GM21381 (cell line): ENCODE data around the gene C1QA.
"Not testable (repeated sequence)": the region's sequence is repeated elsewhere in the genome, so short reads cannot be mapped to it uniquely, and the experiment has no call there.

ENCODE experiments used
- ATAC-seq: cut with Tn5 transposase; IDR thresholded peaks from one replicate; pipeline ENCODE4 v1.9.1; 2021; ENCODE audit warnings: mild to moderate bottlenecking, moderate library complexity; ENCODE audit not compliant: unreplicated experiment

Gene C1QA

DNA sequence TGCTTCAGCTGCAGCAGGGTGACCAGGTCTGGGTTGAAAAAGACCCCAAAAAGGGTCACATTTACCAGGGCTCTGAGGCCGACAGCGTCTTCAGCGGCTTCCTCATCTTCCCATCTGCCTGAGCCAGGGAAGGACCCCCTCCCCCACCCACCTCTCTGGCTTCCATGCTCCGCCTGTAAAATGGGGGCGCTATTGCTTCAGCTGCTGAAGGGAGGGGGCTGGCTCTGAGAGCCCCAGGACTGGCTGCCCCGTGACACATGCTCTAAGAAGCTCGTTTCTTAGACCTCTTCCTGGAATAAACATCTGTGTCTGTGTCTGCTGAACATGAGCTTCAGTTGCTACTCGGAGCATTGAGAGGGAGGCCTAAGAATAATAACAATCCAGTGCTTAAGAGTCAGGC is 2.9 kb downstream of the C1QA start:
- ATAC-seq: no peak

DNA sequence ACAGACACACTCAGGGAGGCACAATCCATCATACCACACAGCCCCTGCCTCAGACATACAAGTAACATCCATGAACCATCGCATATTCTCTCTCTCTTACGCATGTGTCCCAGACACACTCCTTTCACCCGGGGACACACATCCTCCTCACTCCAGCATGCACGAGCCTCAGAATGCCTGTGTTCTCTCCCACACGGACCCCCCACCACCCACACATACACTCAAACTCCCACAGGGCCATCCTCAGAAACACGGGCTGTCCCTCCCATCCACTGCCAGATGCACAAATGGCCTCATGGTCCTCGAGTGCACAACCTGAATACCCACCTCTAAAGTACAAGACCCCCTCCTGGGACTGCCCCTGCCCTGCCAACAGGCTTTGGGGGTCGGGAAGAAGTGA is 4.8 kb downstream of the C1QA start:
- no peak for ATAC-seq

DNA sequence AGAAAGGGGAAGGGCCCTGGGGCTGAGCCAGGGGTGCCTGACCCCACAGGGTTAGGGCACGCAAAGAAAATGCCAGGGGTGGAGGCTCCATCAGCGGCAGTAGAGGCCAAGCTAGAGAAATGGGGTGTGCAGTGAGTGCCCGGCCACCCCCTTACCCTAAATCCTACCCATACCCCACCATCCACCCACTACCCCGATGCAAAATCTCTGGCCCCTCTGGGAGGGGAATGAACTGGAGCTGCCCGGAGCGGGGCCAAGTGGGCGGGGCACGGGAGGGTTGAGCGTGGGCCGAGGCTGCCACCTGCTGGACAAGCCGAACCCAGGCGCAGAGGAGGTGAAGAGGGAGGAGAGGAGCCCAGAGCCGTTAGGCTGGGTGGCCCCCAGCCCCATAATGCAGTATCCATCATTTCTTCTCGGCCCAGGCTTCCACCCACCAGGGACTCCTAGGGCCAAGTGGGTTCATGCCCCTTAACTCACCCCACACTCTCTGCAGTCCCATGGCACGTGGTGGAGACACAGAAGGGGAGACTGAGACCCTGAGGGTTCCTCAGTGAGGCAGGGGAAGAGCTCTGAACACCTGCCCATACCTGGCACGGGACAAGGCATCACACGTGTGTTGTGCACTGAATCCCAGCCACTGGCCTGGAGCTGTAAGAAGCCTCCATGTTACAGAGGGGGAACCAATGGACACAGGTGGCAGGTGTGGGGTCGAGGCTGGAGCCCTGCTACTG is 5.6 kb downstream of the C1QA start:
- ATAC-seq: no peak

DNA sequence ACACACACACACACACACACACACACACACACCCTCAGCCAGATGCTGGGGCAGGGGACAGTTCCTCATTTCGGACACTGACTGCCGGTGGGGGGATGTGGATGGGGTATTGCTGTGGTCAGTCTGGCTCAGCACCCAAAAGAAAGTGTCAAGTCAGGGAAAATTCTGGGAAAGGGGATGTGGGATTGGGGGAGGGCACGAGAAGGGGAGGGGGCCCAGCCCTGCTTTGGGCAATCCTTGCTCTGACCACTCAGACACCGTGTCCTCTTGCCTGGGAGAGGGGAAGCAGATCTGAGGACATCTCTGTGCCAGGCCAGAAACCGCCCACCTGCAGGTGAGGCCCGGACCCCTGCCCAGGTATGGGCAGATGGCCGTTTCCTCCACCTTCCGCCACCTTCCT is 7.0 kb downstream of the C1QA start, which contains the start of gene C1QC:
Gene C1QC, plus strand, starts transcription at position 253 of the 400 bp plus-strand sequence. CDS start 391 bp downstream, outside the sequence.
- no peak for ATAC-seq

DNA sequence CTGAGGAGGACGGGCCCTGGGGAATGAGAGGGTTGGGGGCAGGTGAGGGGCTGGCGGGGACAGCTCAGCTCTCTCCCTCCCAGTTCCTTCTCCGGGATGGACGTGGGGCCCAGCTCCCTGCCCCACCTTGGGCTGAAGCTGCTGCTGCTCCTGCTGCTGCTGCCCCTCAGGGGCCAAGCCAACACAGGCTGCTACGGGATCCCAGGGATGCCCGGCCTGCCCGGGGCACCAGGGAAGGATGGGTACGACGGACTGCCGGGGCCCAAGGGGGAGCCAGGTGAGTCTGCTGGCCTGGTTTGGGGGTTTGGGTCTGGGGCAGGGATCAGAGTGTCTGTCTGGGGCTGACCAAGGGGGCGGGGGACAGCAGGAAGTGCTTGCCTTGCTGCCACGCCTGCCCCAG is 7.5 kb downstream of the C1QA start:
- ATAC-seq: no peak

DNA sequence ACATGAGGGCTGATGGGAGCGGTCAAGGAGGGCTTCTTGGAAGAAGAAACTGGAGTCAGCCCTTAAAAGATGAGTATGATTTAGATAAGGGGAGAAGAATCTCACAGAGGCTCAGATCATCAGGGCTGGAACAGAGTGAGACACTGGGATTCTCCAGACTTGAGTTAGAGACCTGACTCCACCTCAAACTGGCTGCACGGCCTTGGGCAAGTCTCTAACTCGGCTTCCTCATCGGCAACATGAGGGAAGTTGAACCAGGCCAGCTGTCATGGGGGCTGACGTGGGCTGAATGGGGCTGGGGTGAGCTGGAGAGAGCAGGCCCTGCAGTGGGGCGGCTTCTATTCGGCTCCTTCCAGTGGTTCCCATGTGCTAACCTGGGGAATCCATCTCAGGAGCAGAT is 9.5 kb downstream of the C1QA start:
- ATAC-seq: no peak

DNA sequence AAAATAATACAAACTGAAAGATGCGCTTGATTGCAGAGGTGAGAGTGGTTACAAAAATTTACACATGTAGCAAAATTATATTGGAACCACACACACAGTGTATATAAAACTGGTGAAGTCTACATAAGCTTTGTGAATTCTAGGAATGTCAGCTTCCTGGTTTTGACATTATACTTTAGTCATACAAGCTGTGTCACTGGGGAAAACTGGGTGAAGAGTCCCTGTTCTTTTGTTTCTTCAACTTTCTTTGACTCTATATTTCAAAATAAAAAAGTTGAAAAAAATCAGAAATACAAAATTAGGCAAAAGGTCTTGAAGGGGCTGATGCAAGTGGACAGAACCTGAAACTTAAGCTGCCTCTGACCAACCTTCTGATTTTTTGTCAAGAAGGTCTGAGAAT is 10.0 kb downstream of the C1QA start:
- ATAC-seq: no peak

DNA sequence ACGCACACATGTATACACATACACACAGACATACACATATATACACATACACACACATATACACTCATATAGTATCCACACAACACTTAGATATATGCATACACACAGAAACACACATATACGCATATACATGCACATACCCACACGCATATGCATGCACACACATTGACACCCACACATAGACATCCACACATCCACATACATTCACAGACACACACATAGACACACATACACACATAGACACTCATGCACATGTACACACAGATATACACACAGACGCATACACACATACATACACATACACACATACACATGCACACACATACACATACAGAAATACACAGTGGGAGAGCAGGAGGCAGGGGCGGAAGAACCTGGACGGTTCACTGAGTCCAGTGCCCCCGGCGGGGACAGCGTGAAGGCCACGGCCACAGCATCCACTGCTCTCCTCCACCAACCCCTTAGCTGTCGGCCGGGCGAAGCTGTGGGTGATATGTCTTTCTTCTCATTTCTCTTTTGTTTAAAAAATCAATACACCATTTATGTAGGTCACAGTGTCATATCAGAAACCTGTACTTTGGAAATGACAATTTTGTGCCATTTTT is 13.8 kb downstream of the C1QA start:
- ATAC-seq: no peak

DNA sequence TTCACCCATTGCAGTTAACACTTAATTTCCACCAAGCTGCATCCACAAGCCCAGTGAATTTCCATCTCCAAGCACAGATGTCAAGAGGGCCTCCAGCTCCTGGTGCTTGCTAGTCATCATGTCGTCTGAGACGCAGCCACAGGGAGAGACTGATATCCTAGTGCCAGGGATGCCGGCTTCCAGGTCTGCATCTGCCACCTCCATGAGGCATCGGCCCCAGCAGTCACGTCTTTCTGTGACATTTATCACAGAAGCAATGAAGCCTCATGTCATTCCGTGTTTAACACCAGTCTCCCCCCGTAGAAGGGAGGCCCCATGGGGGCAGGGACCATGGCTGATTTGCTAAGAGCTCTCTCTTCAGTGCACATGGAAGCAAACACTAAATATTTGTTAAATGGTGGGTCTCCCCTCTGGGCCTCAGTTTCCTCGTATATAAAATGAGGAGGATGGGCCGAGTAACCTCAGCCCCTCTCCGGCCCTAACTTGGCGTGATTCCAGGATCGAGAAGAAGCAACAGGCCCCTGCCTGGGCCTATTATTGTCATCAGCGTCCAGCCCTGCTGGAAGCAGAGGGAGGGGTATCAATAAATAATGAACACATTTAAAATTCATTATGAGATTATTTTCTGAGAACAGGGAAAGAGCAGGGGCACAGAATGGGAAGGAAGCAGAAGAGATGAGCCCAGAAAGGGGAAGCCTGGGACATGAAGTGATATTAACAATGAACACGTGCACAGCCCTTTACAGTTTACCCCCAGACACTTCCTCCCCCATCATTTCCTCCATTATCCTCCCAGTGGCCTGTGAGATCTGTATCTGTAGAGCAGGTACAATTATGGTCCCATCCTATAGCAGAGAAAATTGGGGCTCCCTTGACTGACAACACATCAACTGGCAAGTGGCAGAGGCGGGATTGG is 15.8 kb downstream of the C1QA start:
- ATAC-seq: no peak

DNA sequence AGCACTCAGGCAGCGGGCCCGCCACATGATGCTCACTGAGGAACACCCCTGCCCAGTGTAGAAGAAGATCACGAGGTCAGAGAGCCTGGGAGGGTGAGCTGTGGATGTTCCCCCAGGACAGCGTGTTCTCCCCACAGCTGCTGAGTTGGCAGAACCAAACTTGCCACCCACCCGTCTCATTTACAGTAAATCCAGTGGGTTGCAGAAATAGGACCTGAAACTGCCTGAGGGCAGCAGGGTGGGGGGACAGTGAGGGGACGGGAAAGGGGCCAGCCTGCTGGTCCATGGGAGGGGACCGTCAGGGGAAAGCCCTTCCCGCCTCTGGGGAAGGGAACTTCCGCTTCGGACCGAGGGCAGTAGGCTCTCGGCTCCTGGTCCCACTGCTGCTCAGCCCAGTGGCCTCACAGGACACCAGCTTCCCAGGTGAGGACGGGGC is 16.5 kb downstream of the C1QA start, which contains the start of gene C1QB:
Gene C1QB, plus strand, starts transcription at position 356 of the 436 bp plus-strand sequence. CDS start 6,227 bp downstream, outside the sequence.
- ATAC-seq: no peak

DNA sequence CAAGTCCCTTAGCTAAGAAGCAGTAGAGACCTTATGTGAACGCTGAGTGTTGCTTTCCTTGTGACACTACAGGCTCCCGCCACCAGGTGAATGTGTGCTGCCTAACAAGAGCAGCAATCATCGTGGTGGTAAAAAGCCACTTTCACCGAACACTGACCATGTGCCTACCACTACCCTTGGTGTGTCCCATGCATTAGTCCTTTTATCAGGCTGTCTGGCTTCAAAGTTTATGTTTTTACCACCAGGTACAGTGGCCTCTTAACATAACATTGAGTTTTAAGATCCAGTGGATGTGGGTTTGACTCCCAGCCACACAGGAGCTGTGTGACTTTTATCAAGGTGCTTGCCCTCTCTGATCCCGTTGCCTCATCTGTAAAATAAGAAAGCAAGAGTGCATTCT is 18.3 kb downstream of the C1QA start:
- no peak for ATAC-seq

DNA sequence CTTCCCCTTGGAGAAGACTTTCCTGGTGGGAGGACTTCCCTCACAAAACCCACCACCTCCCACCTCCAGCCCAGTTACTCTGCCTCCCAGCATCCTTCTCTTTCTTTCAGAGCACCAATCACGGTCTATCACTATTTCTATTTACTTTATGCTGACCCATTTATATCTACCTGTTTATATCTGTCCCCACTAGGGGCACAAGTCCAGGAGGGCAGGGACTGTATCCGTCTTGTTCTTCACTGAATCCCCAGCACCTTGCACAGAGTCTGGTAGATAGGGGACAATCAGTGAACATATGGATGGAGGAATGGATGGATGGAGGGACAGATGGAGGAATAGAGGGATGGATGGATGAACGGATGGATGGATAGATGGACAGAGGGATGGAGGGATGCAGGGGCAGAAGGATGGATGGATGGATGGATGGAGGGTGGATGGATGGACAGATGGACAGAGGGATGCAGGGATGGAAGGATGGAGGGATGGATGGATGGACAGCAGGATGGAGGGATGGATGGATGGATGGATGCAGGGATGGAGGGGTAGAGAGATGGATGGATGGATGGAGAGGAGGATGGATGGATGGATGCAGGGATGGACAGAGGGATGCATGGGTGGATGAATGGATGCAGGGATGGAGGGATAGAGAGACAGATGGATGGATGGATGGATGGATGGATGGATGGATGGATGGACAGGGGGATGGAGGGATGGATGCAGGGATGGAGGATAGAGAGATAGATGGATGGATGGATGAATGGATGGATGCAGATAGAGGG is 22.1 kb downstream of the C1QA start:
- ATAC-seq: no peak

DNA sequence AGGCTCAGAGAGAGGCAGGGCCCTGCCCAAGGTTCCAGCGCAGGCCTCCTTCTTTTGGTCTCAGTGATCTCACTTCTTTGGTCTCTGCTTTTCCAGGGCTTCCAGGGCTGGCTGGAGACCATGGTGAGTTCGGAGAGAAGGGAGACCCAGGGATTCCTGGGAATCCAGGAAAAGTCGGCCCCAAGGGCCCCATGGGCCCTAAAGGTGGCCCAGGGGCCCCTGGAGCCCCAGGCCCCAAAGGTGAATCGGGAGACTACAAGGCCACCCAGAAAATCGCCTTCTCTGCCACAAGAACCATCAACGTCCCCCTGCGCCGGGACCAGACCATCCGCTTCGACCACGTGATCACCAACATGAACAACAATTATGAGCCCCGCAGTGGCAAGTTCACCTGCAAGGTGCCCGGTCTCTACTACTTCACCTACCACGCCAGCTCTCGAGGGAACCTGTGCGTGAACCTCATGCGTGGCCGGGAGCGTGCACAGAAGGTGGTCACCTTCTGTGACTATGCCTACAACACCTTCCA is 24.4 kb downstream of the C1QA start:
- ATAC-seq: no peak

DNA sequence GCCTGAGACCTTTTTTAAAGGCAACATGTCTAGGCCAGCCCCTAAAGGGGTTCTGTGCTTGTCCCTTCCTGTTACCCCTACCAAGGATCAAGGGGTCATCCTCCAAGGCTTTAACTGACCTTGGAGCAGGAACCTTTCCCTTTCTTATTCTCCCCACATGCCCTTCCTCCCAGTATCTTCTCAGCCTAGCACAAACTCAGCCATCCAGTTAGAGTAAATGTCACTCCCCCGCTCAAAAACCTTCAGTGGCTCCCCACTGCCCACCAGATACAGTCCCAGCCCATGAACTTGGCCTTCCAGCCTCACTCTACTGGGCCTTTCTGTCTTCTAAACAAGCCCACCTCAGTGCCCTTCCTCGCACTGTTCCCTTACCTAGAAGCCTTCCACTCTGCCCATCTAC is 25.5 kb downstream of the C1QA start:
- ATAC-seq: no peak

DNA sequence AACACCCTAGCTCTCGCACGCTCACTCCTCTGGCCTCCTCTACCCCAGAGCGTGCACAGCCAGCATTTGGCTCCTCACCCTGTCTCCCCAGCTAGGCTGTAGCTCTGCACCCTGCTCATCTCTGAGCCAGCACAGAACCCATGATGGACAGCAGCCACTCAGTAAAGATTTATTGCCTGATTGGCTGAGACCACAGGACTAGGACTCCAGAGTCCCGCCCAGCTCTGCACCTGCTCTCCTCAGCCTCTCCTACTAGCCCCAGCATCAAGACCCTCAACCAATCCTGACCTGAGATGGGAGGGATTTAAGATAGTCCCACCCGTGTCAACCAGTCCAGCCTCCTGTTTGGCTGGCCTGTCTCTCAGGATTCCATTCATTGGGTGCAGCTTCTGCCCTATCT is 25.9 kb downstream of the C1QA start:
- ATAC-seq: no peak

DNA sequence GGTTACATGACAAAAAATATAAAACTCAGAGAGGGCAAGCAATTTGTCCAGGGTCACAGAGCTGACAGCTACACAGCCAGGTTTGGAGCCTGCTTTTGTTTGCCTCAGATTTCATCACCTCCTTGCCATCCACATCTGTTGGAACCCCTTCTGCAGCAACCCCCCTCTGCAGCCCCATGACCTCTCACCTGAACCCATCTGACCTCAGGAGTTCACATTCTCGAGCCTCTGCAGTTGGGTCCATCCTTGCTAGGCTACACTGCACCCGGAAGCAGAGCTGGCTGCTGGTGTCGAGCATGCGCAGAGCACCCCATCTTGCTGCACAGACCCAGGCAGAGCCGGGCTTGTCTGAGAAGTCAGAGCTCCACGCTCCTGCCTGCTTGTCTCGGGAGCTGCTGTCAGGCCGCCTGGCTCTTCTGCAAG is 26.6 kb downstream of the C1QA start:
- no peak for ATAC-seq

DNA sequence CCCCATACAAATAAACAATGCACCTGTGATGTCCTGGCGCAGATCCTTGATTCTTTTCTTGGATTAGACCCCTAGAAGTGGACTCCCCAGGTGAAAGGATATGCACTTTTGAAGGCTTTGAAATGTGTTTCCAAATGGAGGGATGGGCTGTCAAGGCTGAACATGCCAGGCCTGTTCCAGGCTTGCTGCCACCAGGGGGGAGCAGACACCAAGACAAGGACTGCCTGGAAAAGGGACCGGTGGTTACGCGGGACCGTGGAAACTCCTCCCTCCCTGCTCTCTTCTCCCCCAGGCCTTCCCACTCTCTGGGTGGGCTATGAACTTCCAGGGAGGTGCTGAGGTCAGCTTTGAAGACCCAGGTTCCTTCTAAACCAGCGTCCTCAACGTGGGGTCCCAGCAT is 29.3 kb downstream of the C1QA start:
- no peak for ATAC-seq

DNA sequence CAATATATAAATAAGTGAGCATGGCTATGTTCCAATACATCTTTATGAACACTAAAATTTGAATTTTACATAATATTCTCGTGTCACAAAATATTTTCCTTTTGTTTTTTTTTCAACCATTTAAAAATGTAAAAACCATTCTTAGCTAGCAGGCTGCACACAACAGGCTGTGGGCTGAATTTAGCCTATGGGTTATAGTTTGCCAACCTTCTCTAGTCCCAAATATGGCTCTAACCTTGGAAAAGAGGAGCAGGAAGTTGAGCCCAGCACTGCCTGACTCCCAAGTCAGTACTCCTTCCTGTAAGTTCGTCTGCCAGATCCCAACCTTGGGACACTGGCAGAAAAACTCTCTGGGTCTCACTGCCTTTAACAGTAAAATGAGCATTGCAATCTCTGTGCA is 30.0 kb downstream of the C1QA start:
- no peak for ATAC-seq

DNA sequence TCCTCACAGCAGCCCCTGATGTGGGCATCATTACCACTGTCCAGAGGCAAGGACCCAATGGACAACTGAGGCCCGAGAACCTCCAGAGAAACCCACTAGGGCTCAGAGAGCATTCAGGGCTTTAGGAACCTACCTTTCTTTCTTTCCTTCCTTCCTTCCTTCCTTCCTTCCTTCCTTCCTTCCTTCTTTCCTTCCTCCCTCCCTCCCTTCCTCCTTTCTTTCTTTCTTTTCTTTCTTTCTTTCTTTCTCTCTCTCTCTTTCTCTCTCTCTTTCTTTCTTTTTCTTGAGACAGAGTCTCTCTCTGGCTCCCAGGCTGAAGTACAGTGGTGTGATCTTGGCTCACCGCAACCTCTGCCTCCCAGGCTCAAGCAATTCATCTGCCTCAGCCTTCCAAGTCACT is 32.4 kb downstream of the C1QA start:
- ATAC-seq: not testable (repeated sequence)

DNA sequence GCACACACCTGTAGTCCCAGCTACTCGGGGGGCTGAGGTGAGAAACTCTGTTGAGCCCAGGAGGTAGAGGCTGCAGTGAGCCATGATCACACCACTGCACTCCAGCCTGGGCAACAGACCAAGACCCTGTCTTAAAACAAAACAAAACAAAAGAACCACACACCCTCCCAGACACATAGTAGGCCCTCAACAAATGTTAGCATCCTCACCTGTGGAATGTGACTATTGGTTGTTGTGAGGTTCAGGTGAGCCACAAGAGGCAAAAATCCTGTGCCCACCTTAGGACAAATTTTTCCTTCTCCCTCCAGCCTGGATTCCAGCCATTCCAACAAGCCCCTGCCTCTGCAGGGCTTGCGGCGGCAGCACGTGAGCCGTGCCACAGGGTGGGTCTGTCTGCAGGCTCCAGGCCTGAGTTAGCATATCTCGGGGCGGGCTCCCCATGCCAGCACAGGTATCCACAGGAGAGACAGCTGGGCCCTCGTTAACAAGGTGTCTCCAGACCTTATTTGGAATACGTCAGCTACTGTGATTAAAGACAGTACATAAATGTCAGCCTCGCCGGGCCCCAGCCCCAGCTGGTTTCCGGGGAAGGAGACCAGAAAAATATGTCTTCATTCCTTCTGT is 34.0 kb downstream of the C1QA start:
- ATAC-seq: no peak
